ENCODE results near the gene SETD1B. TPM values are rescaled to one million over a fixed set of nuclear protein-coding genes. Genes with fewer than 3 reads are reported as not detected.
A peak's percentile ranks its signal among the peaks of the same experiment; 100 is the strongest.
"Not testable (repeated sequence)": the region's sequence is repeated elsewhere in the genome, so short reads cannot be mapped to it uniquely, and the experiment has no call there.

SETD1B gene
- 3.9 and 4.0 TPM in 2 replicates for total RNA-seq
- 7.4 TPM for polyA plus RNA-seq (2012)

- peak; percentile 65 for DNase-seq (ENCODE audit: low read depth)
These were observed at the start of gene SETD1B for GRCh38 chr12:121803861-121804416. TSS of gene SETD1B (plus strand) at chr12:121804009. CDS start at chr12:121804738, 729 bp downstream.

GRCh38 chr12:121754836-121755235 lies 49.0 kb upstream of the SETD1B start:
- no peak for DNase-seq (ENCODE audit: low read depth)

- DNase-seq (ENCODE audit: low read depth): no peak
These were observed 48.2 kb upstream of the SETD1B start for GRCh38 chr12:121755591-121755990.

GRCh38 chr12:121758536-121758935 lies 45.3 kb upstream of the SETD1B start:
- DNase-seq (ENCODE audit: low read depth): not testable (repeated sequence)

DNA sequence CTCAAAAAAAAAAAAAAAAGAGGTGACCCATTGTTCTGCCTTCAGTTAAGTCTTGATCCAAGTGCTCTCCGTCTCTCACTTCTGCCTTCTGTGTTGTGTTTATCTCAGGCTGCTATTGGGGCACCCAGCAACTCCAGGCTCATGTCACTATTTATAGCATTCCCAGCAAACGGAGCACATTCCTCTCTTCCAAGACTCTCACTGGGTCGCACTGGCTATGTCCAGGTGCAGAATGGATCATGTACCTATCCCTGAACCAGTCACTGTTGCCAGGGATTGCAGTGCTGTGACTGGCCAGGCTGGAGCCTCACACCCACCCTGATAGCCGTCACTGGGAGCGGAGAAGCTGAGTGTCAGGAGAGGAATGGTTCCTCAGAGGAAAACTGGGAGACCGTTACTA lies 41.5 kb upstream of the SETD1B start:
- peak; percentile 34 for DNase-seq (ENCODE audit: low read depth)

DNA sequence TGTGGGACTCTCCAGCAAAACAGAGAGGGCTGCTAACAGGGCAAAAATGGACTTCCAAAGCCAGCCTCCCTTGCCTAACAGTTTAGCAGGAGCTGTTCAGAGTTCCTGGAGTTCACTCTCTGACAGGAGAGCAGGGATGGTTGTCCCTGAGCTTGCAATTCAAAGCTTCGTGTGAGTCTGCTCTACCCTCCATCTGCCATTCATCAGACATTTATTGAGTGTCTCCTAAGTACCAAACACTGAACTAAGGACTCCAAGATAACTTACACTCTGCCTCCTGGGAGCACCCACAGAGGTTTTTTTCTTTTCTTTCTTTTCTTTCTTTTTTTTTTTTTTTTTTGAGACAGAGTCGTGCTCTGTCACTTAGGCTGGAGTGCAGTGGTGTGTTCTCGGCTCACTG lies 39.0 kb upstream of the SETD1B start:
- no peak for DNase-seq (ENCODE audit: low read depth)

DNA sequence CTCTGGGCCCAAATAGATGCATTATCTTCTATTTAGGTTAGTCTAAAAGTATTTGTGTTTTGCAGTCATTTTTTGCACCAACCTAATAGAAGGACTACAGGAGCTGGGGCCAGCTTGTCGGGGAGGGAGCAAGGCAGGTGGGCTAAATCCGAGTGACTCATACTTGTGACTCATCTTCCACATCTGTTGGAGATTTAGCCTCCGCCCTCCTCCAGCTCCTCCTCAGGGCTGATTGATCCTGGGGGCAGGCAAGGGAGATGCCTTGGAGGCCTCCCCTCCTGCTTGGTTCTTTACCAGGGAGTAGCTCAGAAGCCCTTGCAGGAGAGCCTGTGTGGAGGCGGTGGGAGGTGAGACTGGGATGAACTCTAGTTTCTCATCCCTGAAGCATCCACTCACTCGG lies 38.2 kb upstream of the SETD1B start:
- DNase-seq (ENCODE audit: low read depth): peak; percentile 65

DNA sequence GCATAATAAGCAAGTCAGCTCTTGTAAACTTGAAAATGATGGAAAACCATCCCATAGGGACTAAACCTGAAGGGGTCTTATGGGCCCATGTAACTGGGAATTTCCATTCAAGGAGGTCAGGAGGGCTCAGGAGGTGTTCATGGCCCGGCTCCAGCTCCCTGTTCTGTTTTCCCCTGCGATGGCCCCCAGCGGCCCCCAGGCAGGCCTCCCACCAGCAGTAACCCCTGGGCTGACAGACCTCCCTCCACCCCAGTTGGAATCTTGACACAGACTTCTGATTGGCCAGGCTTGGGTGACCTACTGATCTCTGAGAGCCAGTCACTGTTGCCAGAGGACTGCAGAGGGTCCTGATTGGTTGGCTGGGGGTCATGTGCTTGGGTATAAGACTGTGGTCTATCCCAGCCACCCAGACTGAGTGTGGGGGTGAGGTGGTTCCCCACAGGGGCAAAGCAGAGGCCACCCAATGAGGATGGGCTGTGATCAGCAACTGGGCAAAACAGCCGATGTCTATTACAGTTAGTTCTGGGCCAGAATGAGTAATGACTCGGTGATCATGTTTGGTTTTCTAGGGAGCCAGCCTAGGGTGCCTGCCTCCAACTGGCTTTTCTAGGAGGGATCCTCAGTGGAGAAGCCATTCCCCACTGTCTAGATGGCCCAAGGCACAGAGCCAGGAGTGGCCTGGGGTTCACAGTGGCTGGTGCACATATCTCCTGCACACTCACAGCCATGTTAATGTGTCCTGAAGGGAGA lies 37.3 kb upstream of the SETD1B start:
- DNase-seq (ENCODE audit: low read depth): no peak

DNA sequence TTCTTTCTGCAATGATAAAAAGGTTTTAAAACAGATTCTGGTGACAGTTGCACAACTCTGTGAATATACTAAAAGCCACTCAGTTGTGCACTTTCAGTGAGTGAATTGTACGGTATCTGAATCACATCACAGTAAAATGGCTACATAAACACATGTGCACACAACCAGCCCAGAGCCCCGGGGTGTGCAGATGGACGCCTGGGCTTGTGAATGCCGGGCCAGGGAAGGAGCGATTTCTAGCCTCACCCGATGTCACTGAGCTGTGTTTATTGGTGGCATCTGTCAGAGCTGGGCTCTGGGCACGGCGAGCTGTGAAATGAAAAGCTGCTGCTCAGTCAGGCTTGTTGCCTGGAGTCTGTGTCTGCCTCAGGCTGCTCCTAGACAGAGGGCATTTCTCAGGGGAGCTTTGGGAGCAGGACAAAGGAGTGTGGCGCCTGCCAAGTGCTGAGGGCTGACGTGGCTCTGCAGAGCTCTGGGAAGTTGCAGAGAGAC lies 36.2 kb upstream of the SETD1B start:
- DNase-seq (ENCODE audit: low read depth): peak; percentile 24

GRCh38 chr12:121769297-121769830 lies 34.4 kb upstream of the SETD1B start:
- no peak for DNase-seq (ENCODE audit: low read depth)

- DNase-seq (ENCODE audit: low read depth): no peak
These were observed 33.9 kb upstream of the SETD1B start for GRCh38 chr12:121769831-121770301.

DNA sequence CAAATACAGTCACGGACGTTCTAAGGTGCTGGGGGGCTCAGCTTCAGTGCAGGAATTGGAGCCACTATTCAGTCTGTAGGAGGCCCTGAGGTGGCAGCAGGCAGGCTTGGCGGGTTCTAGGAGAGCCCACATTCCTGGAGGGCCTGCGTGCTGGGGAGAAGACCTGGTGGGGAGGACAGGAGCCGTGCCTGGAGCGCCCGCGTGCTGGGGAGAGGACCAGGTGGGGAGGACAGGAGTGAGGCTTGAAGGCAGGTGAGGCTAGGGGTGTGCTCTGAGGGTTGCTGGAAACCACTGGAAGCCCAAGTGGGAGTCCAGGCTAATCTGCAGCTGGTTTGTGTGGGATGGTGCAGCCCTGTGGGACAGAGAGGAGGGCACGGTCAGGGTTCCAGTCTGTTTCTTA lies 33.4 kb upstream of the SETD1B start:
- no peak for DNase-seq (ENCODE audit: low read depth)

GRCh38 chr12:121770813-121771625 lies 32.8 kb upstream of the SETD1B start:
- no peak for DNase-seq (ENCODE audit: low read depth)

DNA sequence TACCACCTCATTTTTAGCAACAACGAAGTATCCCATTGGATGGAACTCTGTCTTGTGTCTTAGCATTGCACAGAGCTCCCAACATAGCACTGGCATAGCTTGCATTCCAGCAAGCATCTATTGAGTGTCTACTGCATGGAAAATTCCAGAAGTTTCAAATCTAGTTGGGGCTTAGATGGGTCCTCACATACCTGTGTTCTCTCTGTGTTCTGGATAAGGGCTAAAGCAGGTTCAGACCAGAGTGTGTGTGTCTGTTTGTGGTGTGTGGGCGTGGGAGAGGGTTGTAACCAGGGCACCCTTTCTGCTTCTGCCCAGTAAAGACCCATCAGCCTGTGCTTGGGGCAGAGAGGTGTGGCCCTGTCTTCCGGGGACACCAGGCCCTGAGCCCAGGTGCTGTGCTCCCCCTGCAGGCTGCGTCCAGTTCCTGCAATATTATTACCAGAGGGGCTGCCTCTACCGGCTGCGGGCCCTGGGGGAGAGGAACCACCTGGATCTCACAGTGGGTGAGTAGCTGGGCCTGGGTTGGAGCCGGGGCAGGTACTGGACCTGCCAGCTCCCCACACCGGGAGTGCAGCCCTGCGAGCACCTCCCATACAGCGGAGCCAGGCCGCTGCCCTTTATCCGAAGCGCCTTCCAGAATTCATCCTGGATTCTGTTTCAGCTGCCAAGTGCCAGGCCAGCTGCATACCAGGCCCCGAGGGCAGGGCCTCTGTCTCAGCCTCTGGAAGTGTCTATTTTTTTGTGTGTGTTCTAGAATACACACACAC lies 30.6 kb upstream of the SETD1B start:
- DNase-seq (ENCODE audit: low read depth): peak; percentile 62

DNA sequence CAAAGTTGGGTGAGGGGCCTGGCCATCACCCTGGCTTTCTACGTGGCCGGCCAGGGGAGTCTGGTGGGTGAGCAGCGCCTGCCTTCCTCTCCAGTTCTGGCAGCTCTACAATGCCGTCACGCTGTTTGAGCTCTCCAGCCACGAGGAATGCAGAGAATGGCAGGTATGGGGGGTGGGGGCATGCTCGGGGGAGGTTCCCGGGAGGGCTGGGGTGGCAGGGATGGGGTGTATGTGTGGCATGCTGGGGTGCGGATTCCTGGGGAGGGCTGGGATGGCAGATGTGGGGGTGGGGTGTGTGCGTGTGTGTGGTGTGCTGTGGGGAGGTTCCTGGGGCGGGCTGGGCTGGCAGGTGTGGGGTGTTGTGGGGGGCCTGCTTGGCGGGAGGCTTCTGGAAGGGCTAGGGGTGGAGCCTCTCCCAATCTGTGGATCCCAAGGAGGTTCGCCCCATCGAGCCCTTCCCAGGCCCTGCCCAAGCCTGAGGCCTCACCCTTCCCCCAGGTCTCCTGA lies 28.8 kb upstream of the SETD1B start:
- no peak for DNase-seq (ENCODE audit: low read depth)

DNA sequence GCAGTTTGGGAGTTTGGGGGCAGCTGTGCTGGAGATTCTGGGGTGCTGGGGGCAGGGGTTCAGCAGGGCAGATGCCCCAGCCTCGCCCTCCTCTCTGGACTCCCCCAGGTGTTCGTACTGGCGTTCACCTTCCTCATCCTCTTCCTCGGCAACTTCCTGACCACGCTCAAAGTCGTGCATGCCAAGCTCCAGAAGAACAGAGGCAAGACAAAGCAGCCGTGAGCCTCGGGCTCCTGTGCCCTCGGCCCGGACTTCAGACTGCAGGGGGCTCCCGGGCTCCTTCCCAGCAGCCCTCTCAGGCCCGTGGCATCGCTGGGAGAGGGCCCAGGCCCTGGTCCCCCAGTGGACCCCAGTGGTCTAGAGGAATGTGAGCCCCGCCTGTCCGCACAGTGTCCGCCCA lies 28.3 kb upstream of the SETD1B start:
- no peak for DNase-seq (ENCODE audit: low read depth)

- peak; percentile 64 for DNase-seq (ENCODE audit: low read depth)
These were observed 27.4 kb upstream of the SETD1B start for GRCh38 chr12:121776190-121777098.

- no peak for DNase-seq (ENCODE audit: low read depth)
These were observed 25.0 kb upstream of the SETD1B start for GRCh38 chr12:121778567-121779421.
